ENCODE data around the gene MCRIP1. TPM values are rescaled to one million over a fixed set of nuclear protein-coding genes. Genes with fewer than 3 reads are reported as not detected.

MCRIP1 gene
- total RNA-seq, 1 donor from 2014 or later: 64.1 TPM

- DNase-seq (ENCODE audit: extremely low spot score in 2 of 2): no peak
- Histone ChIP-seq H3K4me1 (no peaks in the 10 kb centered on the region), H3K9me3 (no peaks in the 10 kb centered on the region), H3K36me3 (no peaks in the 10 kb centered on the region), H3K27ac (no peak overlapping the region), H3K4me3 (no peak overlapping the region), H3K27me3 (no peaks in the 10 kb centered on the region)
- intact Hi-C loops (cut with DNase I): no loop called here
- TF ChIP-seq POLR2AphosphoS5 (IDR thresholded peaks at IDR 0.05; ENCODE audit: insufficient read depth in 1 of 2, low read depth in 1 of 2): no peak
- no peak for TF ChIP-seq POLR2A (IDR thresholded peaks at IDR 0.05)
- TF ChIP-seq CTCF (IDR thresholded peaks at IDR 0.05): no peak
These were observed 19.0 kb downstream of the MCRIP1 start for GRCh38 chr17:81813861-81814683.

- DNase-seq (ENCODE audit: extremely low spot score in 2 of 2): no peak
- intact Hi-C loops (cut with DNase I): no loop called here
- Histone ChIP-seq H3K9me3 (no peaks in the 10 kb centered on the region), H3K27ac (no peak overlapping the region), H3K27me3 (no peaks in the 10 kb centered on the region), H3K4me3 (no peak overlapping the region), H3K4me1 (no peaks in the 10 kb centered on the region), H3K36me3 (no peaks in the 10 kb centered on the region)
- TF ChIP-seq POLR2A (IDR thresholded peaks at IDR 0.05) (no peak), CTCF (IDR thresholded peaks at IDR 0.05) (no peak), POLR2AphosphoS5 (IDR thresholded peaks at IDR 0.05; ENCODE audit: insufficient read depth in 1 of 2, low read depth in 1 of 2) (no peak)
These were observed 19.8 kb downstream of the MCRIP1 start for GRCh38 chr17:81813371-81813684.

- H3K27ac ChIP-seq: no peak overlapping the region
- no peak overlapping the region for H3K4me3 ChIP-seq
- H3K4me1 ChIP-seq: no peaks in the 10 kb centered on the region
- H3K9me3 ChIP-seq: no peaks in the 10 kb centered on the region
- TF ChIP-seq POLR2A (IDR thresholded peaks at IDR 0.05) (no peak), POLR2AphosphoS5 (IDR thresholded peaks at IDR 0.05; ENCODE audit: insufficient read depth in 1 of 2, low read depth in 1 of 2) (no peak), CTCF (IDR thresholded peaks at IDR 0.05) (no peak)
- no peaks in the 10 kb centered on the region for H3K27me3 ChIP-seq
- intact Hi-C loops (cut with DNase I): no loop called here
- H3K36me3 ChIP-seq: no peaks in the 10 kb centered on the region
- DNase-seq (ENCODE audit: extremely low spot score in 2 of 2): no peak
These were observed 20.3 kb downstream of the MCRIP1 start for GRCh38 chr17:81812571-81813370.

- intact Hi-C loops (cut with DNase I): no loop called here
- no peak for DNase-seq (ENCODE audit: extremely low spot score in 2 of 2)
- Histone ChIP-seq H3K27ac (no peak overlapping the region), H3K4me3 (no peak overlapping the region), H3K4me1 (no peaks in the 10 kb centered on the region), H3K36me3 (no peaks in the 10 kb centered on the region), H3K27me3 (no peaks in the 10 kb centered on the region), H3K9me3 (no peaks in the 10 kb centered on the region)
- TF ChIP-seq POLR2AphosphoS5 (IDR thresholded peaks at IDR 0.05; ENCODE audit: insufficient read depth in 1 of 2, low read depth in 1 of 2) (no peak), POLR2A (IDR thresholded peaks at IDR 0.05) (no peak), CTCF (IDR thresholded peaks at IDR 0.05) (no peak)
These were observed 21.2 kb downstream of the MCRIP1 start for GRCh38 chr17:81811705-81812570.

All from vagina (tissue), 2 donors.